HG03039 (cell line): ENCODE measurements around the gene MTA3.
"Not testable (repeated sequence)": the region's sequence is repeated elsewhere in the genome, so short reads cannot be mapped to it uniquely, and the experiment has no call there.

Experiments
- ATAC-seq: cut with Tn5 transposase; IDR thresholded peaks from one replicate; pipeline ENCODE4 v1.9.1; 2021; ENCODE audit warnings: mild to moderate bottlenecking, moderate library complexity; ENCODE audit not compliant: unreplicated experiment

Gene MTA3

GRCh38 chr2:42568401-42569115, at the start of gene MTA3:
TSS of gene MTA3 (plus strand) at chr2:42568632. CDS start at chr2:42568746, 114 bp downstream.
- peak; percentile 25 for ATAC-seq

- no peak for ATAC-seq
Measured at GRCh38 chr2:42519624-42520023, 48.8 kb upstream of the MTA3 start.

DNA sequence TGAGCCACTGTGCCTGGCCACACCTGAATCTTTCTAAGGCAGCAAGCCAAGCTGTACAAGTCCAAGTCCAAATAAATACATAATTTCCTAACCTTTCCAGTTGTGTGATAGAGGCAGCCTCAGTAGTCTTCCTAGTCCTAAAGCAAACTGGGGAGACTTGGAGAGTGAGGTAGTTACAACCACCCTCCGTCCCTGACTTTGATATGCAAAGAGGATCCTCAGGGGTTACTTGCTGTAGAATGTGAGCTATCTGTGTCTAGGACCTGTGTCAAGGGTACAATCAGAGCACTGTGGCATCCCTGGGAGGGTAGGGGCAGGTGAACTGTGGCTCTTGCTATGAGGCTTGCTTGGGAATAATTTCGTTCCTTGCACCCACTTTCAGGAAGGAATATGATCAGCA, 46.4 kb upstream of the MTA3 start:
- no peak for ATAC-seq

GRCh38 chr2:42523341-42523740, 45.1 kb upstream of the MTA3 start:
- no peak for ATAC-seq

DNA sequence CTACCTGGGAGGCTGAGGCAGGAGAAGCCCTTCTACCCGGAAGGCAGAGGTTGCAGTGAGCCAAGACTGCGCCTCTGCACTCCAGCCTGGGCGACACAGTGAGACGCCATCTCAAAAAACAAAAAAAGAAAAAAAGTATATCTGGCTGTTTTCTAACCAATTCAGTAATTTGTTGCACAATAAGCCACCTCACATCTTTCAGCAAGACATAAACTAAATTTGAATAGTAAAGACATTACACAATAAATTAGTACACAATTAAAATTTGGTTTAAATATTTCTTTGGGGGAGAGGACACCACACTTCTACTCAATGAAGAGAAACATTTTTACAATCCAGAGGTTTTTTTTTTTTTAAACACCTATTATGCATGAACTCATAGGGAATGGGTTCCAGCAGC, 36.0 kb upstream of the MTA3 start:
- no peak for ATAC-seq

DNA sequence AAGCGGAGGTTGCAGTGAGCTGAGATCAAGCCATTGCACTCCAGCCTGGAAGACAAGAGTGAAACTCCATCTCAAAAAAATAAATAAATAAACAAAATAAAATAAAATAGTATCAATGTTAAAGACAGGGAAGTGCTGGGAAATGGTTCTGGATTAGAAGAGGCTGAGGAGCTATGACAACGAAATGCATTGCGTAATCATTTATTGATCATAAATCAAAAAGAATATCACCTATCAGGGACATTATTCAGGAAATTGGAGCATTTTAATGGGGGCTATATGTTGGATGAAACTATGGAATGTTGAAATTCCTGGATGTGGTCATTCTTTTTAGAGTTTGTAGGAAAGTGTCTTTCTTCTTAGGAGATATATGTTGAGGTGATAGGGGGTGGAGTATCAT, 30.9 kb upstream of the MTA3 start:
- ATAC-seq = no peak

DNA sequence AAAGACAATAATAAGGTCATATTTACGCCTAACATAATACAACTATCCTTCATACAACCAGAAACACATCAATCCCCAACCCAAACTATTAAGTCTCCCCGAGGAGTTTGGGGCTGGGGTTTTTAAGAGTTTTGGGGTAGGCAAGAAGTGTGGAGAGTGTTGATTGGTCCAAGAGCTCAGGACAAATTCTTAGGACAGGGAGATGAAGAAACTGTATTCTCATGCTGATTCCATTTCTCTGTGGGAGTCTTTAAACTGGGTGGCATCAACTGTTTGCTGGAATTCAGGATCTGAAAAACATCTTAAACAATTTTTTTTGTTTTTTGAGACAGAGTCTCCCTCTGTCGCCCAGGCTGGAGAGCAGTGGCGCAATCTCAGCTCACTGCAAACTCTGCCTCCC, 25.6 kb upstream of the MTA3 start:
- ATAC-seq = no peak

GRCh38 chr2:42545023-42545721, 23.3 kb upstream of the MTA3 start:
- ATAC-seq = no peak

DNA sequence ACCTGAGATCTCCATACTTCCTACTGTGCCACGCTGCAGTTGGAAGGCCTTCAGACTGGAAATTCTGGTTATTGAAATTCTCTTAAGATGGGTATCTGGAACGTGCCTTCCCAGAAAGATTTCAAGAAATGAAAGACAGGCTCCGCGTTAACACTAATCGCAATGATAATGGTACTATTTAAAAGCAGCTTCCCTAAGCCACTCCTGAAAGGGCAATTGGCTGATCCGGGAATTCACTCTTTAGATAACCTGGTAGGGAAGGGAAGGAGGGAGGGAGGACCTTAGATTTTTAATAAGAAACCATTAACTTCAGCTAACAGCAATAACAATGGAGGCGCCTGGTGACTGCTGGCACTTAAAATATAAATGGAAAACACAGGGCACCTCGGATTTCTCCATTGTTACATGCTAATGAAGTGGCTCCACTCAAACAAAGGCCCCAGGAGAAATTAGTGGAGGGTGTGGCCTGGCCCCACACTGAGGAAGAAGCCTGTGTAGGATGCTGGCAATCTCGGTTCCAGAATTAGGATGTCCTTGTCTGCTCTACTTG, 22.5 kb upstream of the MTA3 start:
- ATAC-seq = no peak

DNA sequence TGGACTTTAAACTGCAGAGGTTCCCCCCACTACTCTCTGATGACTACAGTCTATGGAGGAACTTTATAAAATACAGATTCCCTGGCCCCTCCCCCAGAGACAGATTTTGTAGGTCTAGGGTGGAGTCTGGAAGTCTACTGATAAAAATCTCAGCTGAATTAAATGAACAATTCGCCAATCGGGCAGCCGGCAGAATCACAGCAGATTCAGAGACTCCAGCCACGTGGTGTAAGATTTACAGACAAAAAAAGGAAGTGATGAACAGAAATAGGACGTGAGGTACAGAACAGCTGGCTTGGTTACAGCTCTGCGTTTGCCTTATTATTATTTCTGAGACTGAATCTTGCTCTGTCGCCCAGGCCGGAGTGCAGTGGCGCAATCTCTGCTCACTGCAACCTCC, 21.4 kb upstream of the MTA3 start:
- ATAC-seq = no peak

- no peak for ATAC-seq
Measured at GRCh38 chr2:42547446-42548295, 20.8 kb upstream of the MTA3 start.

DNA sequence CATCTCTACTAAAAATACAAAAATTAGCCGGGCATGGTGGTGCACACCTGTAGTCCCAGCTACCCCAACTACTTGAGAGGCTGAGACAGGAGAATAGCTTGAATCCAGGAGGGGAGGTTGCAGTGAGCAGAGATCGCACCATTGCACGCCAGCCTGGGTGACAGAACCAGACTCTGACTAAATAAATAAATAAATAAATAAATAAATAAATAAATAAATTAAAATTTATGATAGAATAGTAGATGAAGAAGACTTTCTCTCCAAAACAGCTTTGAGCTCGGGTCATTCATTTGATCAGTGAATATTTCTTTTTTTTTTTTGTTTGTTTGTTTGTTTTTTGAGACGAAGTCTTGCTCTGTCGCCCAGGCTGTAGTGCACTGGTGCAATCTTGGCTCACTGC, 17.6 kb upstream of the MTA3 start:
- ATAC-seq = no peak

DNA sequence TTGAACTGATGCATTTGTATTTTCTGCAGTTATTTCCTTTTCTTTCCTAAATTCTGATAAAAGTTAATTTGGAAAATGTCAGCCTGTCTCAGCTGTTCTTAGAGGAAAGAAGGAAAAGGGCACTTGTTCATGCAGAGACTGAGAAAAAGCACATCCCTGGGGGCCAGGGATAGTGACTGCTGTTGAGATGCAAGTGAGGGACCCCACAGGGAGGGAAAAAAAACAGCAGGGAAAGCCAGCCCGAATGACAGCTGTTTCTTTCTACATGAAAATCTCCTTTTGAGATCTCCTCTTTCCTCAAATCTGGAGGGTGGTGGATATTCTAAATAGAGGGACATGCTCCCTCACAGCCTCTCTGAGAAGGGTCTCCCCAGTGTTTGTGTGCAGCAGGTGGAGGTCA, 14.0 kb upstream of the MTA3 start:
- no peak for ATAC-seq

GRCh38 chr2:42556315-42556890, 12.0 kb upstream of the MTA3 start:
- no peak for ATAC-seq

DNA sequence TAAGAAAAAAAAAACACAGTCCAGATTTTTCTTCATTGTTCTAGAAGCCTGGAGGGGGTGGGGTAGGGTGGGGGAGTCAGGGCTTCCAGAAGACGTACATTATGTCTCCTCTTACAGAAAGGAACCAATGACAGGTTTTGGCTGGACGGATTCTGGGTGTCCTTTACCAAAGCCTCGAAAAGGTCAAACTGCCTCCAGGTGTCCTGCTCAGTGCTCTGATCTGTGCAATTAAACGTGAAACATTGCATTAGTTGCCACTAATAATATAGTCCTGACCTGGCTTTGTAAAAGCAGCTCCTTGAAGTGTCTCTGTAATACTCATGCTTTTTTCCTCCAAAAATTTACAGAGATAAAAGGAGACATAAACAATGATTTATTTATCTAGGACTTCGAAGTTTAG, 11.1 kb upstream of the MTA3 start:
- no peak for ATAC-seq

DNA sequence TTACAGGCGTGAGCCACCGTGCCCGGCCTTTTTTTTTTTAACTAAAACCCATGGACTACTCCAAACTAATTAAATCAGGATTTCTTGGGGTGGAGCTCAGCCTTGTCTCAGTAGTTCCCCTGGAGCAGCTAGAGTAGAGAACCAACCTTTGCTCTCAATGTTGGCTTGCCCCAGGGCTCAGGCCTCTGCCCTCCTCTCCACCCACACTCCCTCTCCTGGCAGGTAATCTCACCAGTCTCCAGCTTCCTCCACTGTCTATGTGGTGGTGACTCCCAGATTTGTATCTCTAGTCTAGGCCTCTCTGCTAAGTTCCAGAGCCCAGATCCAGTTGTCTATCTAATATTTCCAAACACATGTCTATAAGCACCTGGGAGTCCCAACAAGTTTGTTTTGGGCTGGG, 9.6 kb upstream of the MTA3 start:
- no peak for ATAC-seq

GRCh38 chr2:42560133-42560532, 8.3 kb upstream of the MTA3 start:
- ATAC-seq = not testable (repeated sequence)

DNA sequence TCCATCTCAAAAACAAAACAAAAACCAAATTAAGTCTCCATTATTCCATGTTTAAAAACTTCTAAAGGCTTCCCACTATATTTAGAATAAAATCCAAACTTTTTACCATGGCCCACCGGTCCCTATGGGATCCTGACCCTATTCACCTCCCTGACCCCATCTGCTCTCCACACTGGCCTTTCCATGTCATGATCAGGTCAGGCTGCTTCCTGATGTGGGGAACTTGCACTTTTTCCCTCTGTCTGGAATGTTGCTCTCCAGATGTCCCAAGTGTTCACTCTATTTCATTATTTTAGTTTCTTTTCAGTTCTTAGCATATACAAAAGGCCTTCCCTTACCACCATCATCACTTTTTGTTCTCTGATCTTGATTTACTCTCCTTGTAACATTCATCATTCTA, 7.5 kb upstream of the MTA3 start:
- ATAC-seq = no peak

- ATAC-seq = no peak
Measured at GRCh38 chr2:42562474-42563144, 5.8 kb upstream of the MTA3 start.

DNA sequence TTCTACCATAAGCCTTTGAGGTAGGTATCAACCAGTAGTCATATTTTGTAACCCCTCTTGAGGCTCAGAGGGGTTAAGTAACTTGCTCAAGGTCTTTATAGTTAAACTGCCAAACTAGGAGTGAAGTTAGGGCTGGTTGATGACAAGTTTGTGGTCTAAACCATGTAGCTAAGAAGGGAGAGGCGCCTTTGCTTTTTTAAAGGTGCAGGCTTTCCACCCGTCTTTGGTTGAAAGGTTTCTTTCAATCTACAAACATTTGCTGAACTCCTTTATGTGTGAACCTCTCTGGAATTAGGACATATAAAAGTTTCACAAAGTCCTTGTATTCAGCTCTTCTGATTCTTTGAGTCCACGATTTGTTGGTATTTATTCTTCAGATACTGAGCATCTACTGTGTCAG, 2.4 kb upstream of the MTA3 start:
- no peak for ATAC-seq
